ENCODE measurements around the gene PLA2G2E.

Gene PLA2G2E

GRCh38 chr1:19907456-19907855, 16.0 kb downstream of the PLA2G2E start:
- Histone ChIP-seq H3K9ac (ENCODE audit: low read length) (no peak overlapping the region), H3K27me3 (ENCODE audit: low read depth, low read length) (no peaks in the 10 kb centered on the region), H3K4me3 (ENCODE audit: low read length) (no peak overlapping the region), H4K20me1 (ENCODE audit: insufficient read depth, low read length) (no peaks in the 10 kb centered on the region), H3K4me1 (ENCODE audit: low read length) (no peaks in the 10 kb centered on the region), H3K36me3 (replicated peaks; ENCODE audit: low read depth, low read length) (peaks cover 26% of the 10 kb centered on the region), H3K4me2 (ENCODE audit: low read length) (no peak overlapping the region), H2AFZ (ENCODE audit: low read depth, low read length) (no peak overlapping the region), H3K27ac (ENCODE audit: low read length) (no peak overlapping the region), H3K79me2 (ENCODE audit: low read length) (no peaks in the 10 kb centered on the region), H3K9me3 (ENCODE audit: insufficient read depth, low read length) (no peaks in the 10 kb centered on the region)
- TF ChIP-seq CTCF (IDR thresholded peaks at IDR 0.05; ENCODE audit: low read depth, low read length) (no peak), EZH2phosphoT487 (IDR thresholded peaks at IDR 0.05; ENCODE audit: low read depth) (no peak)

- H3K9me3 ChIP-seq (ENCODE audit: insufficient read depth, low read length), result no peaks in the 10 kb centered on the region
- no peaks in the 10 kb centered on the region for H3K79me2 ChIP-seq (ENCODE audit: low read length)
- H3K4me3 ChIP-seq (ENCODE audit: low read length), result no peak overlapping the region
- H3K27ac ChIP-seq (ENCODE audit: low read length), result no peak overlapping the region
- H3K27me3 ChIP-seq (ENCODE audit: low read depth, low read length), result no peaks in the 10 kb centered on the region
- no peaks in the 10 kb centered on the region for H4K20me1 ChIP-seq (ENCODE audit: insufficient read depth, low read length)
- no peak overlapping the region for H2AFZ ChIP-seq (ENCODE audit: low read depth, low read length)
- H3K4me2 ChIP-seq (ENCODE audit: low read length), result no peak overlapping the region
- H3K9ac ChIP-seq (ENCODE audit: low read length), result no peak overlapping the region
- TF ChIP-seq EZH2phosphoT487 (IDR thresholded peaks at IDR 0.05; ENCODE audit: low read depth) (no peak), CTCF (IDR thresholded peaks at IDR 0.05; ENCODE audit: low read depth, low read length) (no peak)
- peaks cover 36% of the 10 kb centered on the region for H3K36me3 ChIP-seq (replicated peaks; ENCODE audit: low read depth, low read length)
- no peaks in the 10 kb centered on the region for H3K4me1 ChIP-seq (ENCODE audit: low read length)
Measured at GRCh38 chr1:19903621-19904020, 19.8 kb downstream of the PLA2G2E start.

GRCh38 chr1:19901653-19902052, 21.8 kb downstream of the PLA2G2E start:
- H3K79me2 ChIP-seq (ENCODE audit: low read length), result no peaks in the 10 kb centered on the region
- no peak overlapping the region for H3K4me2 ChIP-seq (ENCODE audit: low read length)
- no peaks in the 10 kb centered on the region for H4K20me1 ChIP-seq (ENCODE audit: insufficient read depth, low read length)
- no peak overlapping the region for H3K9ac ChIP-seq (ENCODE audit: low read length)
- H3K27ac ChIP-seq (ENCODE audit: low read length), result no peak overlapping the region
- no peaks in the 10 kb centered on the region for H3K4me1 ChIP-seq (ENCODE audit: low read length)
- H2AFZ ChIP-seq (ENCODE audit: low read depth, low read length), result no peak overlapping the region
- no peaks in the 10 kb centered on the region for H3K9me3 ChIP-seq (ENCODE audit: insufficient read depth, low read length)
- H3K36me3 ChIP-seq (replicated peaks; ENCODE audit: low read depth, low read length), result peaks cover 34% of the 10 kb centered on the region
- TF ChIP-seq EZH2phosphoT487 (IDR thresholded peaks at IDR 0.05; ENCODE audit: low read depth), result no peak
- TF ChIP-seq CTCF (IDR thresholded peaks at IDR 0.05; ENCODE audit: low read depth, low read length), result no peak
- no peaks in the 10 kb centered on the region for H3K27me3 ChIP-seq (ENCODE audit: low read depth, low read length)
- H3K4me3 ChIP-seq (ENCODE audit: low read length), result no peak overlapping the region

- Histone ChIP-seq H4K20me1 (ENCODE audit: insufficient read depth, low read length) (peaks cover 12% of the 10 kb centered on the region; the same call in 1 of the 2 replicates), H3K4me1 (ENCODE audit: low read length) (peaks cover 20% of the 10 kb centered on the region), H3K27me3 (ENCODE audit: low read depth, low read length) (no peaks in the 10 kb centered on the region), H3K9me3 (ENCODE audit: insufficient read depth, low read length) (no peaks in the 10 kb centered on the region), H3K4me2 (ENCODE audit: low read length) (no peak overlapping the region), H2AFZ (ENCODE audit: low read depth, low read length) (no peak overlapping the region), H3K9ac (ENCODE audit: low read length) (no peak overlapping the region), H3K4me3 (ENCODE audit: low read length) (no peak overlapping the region), H3K27ac (ENCODE audit: low read length) (no peak overlapping the region), H3K79me2 (ENCODE audit: low read length) (peaks cover 14% of the 10 kb centered on the region), H3K36me3 (replicated peaks; ENCODE audit: low read depth, low read length) (peaks cover 30% of the 10 kb centered on the region)
- TF ChIP-seq EZH2phosphoT487 (IDR thresholded peaks at IDR 0.05; ENCODE audit: low read depth), result no peak
- TF ChIP-seq CTCF (IDR thresholded peaks at IDR 0.05; ENCODE audit: low read depth, low read length), result no peak
Measured at GRCh38 chr1:19894218-19894617, 29.2 kb downstream of the PLA2G2E start.

Measured in OCI-LY3 (cell line).